ENCODE results near the gene FBXO45. TPM values are rescaled to one million over a fixed set of nuclear protein-coding genes. Genes with fewer than 3 reads are reported as not detected.

FBXO45 gene
- total RNA-seq, 1 donor from 2014 or later: 17.0 TPM

DNA sequence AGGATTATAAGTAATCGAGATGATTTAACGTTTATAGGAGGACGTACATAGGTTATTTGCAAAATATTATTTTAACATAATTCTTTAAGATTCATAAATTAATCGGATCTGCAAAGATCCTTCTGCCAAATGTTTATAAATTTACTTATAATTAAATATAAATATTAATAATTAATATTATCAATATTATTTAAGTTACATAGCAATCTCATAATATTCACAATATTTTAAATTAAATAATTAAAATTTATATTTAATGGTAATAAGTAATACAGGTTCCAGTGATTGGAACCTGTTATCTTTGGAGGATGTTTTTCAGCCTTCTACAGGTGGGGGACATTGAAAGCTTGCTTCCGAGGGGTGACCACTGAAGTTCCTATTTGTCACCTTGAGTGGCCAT, 16.2 kb upstream of the FBXO45 start:
- TF ChIP-seq, protein P1, sequence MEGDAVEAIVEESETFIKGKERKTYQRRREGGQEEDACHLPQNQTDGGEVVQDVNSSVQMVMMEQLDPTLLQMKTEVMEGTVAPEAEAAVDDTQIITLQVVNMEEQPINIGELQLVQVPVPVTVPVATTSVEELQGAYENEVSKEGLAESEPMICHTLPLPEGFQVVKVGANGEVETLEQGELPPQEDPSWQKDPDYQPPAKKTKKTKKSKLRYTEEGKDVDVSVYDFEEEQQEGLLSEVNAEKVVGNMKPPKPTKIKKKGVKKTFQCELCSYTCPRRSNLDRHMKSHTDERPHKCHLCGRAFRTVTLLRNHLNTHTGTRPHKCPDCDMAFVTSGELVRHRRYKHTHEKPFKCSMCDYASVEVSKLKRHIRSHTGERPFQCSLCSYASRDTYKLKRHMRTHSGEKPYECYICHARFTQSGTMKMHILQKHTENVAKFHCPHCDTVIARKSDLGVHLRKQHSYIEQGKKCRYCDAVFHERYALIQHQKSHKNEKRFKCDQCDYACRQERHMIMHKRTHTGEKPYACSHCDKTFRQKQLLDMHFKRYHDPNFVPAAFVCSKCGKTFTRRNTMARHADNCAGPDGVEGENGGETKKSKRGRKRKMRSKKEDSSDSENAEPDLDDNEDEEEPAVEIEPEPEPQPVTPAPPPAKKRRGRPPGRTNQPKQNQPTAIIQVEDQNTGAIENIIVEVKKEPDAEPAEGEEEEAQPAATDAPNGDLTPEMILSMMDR (IDR thresholded peaks at IDR 0.05; ENCODE audit: unreplicated experiment): no peak
- H3K27ac Mint-ChIP-seq (ENCODE audit: unreplicated experiment): no peak overlapping the region
- H3K4me1 Mint-ChIP-seq (ENCODE audit: unreplicated experiment): peaks cover 7% of the 10 kb centered on the region
- no peak for DNase-seq (ENCODE audit: low spot score)
- H3K4me3 Mint-ChIP-seq (ENCODE audit: unreplicated experiment): no peak overlapping the region
- H3K27me3 Mint-ChIP-seq (ENCODE audit: unreplicated experiment): no peaks in the 10 kb centered on the region
- peaks cover 17% of the 10 kb centered on the region for H3K9me3 Mint-ChIP-seq (ENCODE audit: unreplicated experiment)
- H3K36me3 Mint-ChIP-seq (ENCODE audit: low read depth, unreplicated experiment): peaks cover 23% of the 10 kb centered on the region

DNA sequence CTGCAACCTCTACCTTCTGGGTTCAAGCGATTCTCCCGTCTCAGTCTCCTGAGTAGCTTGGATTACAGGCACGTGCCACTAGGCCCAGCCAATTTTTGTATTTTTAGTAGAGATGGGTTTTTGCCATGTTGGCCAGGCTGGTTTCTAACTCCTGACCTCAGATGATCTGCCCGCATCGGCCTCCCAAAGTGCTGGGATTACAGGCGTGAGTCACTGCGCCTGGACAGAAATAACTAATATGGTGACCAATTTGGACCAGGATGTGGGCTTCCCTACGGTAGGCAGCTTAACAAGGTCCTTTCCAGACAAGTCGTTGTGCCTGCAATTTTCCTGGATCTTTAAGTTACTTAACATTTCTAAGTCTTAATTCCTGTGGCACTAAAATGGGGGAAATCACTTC, 14.9 kb upstream of the FBXO45 start:
- peaks cover 8% of the 10 kb centered on the region for H3K9me3 Mint-ChIP-seq (ENCODE audit: unreplicated experiment)
- DNase-seq (ENCODE audit: low spot score): no peak
- TF ChIP-seq, protein P1 (IDR thresholded peaks at IDR 0.05; ENCODE audit: unreplicated experiment): no peak
- H3K4me3 Mint-ChIP-seq (ENCODE audit: unreplicated experiment): no peak overlapping the region
- no peak overlapping the region for H3K27ac Mint-ChIP-seq (ENCODE audit: unreplicated experiment)
- H3K27me3 Mint-ChIP-seq (ENCODE audit: unreplicated experiment): no peaks in the 10 kb centered on the region
- H3K36me3 Mint-ChIP-seq (ENCODE audit: low read depth, unreplicated experiment): peaks cover 18% of the 10 kb centered on the region
- H3K4me1 Mint-ChIP-seq (ENCODE audit: unreplicated experiment): peaks cover 7% of the 10 kb centered on the region

DNA sequence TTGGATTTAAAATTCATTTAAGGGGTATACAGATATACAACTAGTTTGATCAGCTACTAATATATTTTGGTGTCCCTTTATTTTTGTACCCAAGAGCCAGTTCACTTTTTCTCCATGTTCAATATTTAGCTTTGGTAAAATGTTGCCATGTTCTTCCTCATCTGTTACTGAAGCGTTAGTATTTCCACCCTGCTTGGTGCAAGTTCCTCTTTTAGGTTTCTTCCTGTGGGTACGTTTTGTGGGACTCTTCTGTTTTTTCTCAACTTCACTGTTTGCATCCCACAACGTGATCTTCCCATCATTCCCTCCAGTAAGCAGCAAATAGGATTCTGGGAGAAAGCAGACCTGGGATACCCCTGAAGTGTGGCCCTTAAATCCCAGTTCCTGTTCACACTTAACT, 14.3 kb upstream of the FBXO45 start:
- peaks cover 7% of the 10 kb centered on the region for H3K4me1 Mint-ChIP-seq (ENCODE audit: unreplicated experiment)
- peaks cover 8% of the 10 kb centered on the region for H3K9me3 Mint-ChIP-seq (ENCODE audit: unreplicated experiment)
- H3K4me3 Mint-ChIP-seq (ENCODE audit: unreplicated experiment): no peak overlapping the region
- no peaks in the 10 kb centered on the region for H3K27me3 Mint-ChIP-seq (ENCODE audit: unreplicated experiment)
- TF ChIP-seq, protein P1 (IDR thresholded peaks at IDR 0.05; ENCODE audit: unreplicated experiment): no peak
- peaks cover 20% of the 10 kb centered on the region for H3K36me3 Mint-ChIP-seq (ENCODE audit: low read depth, unreplicated experiment)
- no peak overlapping the region for H3K27ac Mint-ChIP-seq (ENCODE audit: unreplicated experiment)
- DNase-seq (ENCODE audit: low spot score): no peak

DNA sequence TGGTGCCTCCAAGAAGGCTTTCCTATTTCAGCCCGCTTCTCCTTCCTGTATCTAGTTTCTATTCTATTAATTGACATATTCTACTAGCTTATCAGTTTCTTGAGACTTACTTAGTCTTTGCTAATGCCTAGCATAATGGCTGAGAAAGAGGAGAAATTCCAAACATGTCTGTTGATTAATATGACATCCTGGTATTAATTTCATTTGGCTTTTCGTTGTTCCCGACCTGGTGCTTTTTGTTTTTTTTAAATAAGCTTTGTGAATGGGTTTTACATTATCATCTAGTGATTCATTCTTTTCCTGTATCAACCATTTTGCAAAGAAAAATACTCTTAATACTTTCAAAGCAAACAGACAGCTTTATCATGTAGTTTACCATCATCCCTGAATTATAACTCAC, 13.2 kb upstream of the FBXO45 start:
- no peak for DNase-seq (ENCODE audit: low spot score)
- Mint-ChIP-seq H3K4me1 (ENCODE audit: unreplicated experiment) (peaks cover 7% of the 10 kb centered on the region), H3K27ac (ENCODE audit: unreplicated experiment) (no peak overlapping the region), H3K9me3 (ENCODE audit: unreplicated experiment) (peaks cover 2% of the 10 kb centered on the region), H3K36me3 (ENCODE audit: low read depth, unreplicated experiment) (peaks cover 14% of the 10 kb centered on the region), H3K4me3 (ENCODE audit: unreplicated experiment) (no peak overlapping the region), H3K27me3 (ENCODE audit: unreplicated experiment) (no peaks in the 10 kb centered on the region)
- TF ChIP-seq, protein P1 (IDR thresholded peaks at IDR 0.05; ENCODE audit: unreplicated experiment): no peak

DNA sequence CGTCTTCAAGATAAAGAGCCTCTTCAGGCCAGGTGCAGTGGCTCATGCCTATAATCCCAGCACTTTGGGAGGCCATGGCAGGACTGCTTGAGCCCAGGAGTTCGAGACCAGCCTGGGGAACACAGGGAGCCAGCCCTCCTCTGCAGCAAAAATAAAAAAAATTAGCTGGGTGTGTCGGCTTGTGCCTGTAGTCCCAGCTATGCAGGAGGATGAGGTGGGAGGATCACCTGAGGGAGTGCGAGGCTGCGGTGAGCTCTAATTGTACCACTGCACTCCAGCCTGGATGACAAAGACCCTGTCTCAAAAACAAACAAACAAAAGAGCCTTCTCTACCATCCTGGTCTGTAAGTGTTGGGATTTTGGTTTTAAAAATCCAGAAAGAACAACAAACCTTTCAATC, 11.2 kb upstream of the FBXO45 start:
- H3K27me3 Mint-ChIP-seq (ENCODE audit: unreplicated experiment): no peaks in the 10 kb centered on the region
- H3K9me3 Mint-ChIP-seq (ENCODE audit: unreplicated experiment): no peaks in the 10 kb centered on the region
- no peak for DNase-seq (ENCODE audit: low spot score)
- TF ChIP-seq, protein P1 (IDR thresholded peaks at IDR 0.05; ENCODE audit: unreplicated experiment): no peak
- H3K4me3 Mint-ChIP-seq (ENCODE audit: unreplicated experiment): no peak overlapping the region
- no peak overlapping the region for H3K27ac Mint-ChIP-seq (ENCODE audit: unreplicated experiment)
- H3K36me3 Mint-ChIP-seq (ENCODE audit: low read depth, unreplicated experiment): peaks cover 15% of the 10 kb centered on the region
- peaks cover 7% of the 10 kb centered on the region for H3K4me1 Mint-ChIP-seq (ENCODE audit: unreplicated experiment)

All from endothelial cell (in vitro differentiated cells).